GM20000 (cell line): ENCODE results near the gene UBQLNL.

ENCODE experiments used
- DNase-seq: peaks from one replicate; pipeline ENCODE4 v3.0.0; 2012; ENCODE audit warnings: low spot score
- TF ChIP-seq, protein P1 (sequence below): IDR thresholded peaks from 2 replicates; pipeline ENCODE4 v1.5.1; 2012; ENCODE audit warnings: mild to moderate bottlenecking, control low read depth; ENCODE audit errors: extremely low read depth, missing control alignments

UBQLNL gene, protein sequence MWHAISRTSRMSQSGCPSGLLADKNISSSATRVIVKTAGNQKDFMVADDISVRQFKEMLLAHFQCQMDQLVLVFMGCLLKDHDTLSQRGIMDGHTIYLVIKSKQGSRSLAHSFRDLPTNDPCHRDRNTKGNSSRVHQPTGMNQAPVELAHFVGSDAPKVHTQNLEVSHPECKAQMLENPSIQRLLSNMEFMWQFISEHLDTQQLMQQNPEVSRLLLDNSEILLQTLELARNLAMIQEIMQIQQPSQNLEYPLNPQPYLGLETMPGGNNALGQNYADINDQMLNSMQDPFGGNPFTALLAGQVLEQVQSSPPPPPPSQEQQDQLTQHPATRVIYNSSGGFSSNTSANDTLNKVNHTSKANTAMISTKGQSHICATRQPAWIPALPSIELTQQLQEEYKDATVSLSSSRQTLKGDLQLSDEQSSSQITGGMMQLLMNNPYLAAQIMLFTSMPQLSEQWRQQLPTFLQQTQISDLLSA

DNA sequence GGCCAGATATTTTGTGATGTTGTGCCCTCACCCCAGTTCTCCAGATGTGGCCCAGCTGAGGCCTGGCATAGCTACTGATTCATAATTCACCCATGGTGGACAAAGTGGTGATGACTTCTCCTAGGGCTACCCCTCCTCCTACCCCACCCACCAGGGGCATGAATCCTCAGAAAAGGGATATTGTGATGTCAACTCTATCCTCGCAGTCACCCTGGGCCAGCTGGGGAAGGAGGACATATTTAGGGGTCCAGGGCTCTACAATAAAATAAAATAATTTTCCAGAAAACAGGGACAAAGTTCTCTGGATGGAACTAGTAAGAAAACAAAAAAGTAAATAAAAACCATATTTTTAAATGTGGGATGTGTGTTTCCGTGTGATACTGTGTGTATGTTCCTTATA, at the start of gene UBQLNL:
UBQLNL (minus strand) TSS at position 101 of the 400 bp plus-strand sequence. CDS start 258 bp downstream, outside the sequence.
- no peak for DNase-seq
- TF ChIP-seq, protein P1, sequence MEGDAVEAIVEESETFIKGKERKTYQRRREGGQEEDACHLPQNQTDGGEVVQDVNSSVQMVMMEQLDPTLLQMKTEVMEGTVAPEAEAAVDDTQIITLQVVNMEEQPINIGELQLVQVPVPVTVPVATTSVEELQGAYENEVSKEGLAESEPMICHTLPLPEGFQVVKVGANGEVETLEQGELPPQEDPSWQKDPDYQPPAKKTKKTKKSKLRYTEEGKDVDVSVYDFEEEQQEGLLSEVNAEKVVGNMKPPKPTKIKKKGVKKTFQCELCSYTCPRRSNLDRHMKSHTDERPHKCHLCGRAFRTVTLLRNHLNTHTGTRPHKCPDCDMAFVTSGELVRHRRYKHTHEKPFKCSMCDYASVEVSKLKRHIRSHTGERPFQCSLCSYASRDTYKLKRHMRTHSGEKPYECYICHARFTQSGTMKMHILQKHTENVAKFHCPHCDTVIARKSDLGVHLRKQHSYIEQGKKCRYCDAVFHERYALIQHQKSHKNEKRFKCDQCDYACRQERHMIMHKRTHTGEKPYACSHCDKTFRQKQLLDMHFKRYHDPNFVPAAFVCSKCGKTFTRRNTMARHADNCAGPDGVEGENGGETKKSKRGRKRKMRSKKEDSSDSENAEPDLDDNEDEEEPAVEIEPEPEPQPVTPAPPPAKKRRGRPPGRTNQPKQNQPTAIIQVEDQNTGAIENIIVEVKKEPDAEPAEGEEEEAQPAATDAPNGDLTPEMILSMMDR = no peak

DNA sequence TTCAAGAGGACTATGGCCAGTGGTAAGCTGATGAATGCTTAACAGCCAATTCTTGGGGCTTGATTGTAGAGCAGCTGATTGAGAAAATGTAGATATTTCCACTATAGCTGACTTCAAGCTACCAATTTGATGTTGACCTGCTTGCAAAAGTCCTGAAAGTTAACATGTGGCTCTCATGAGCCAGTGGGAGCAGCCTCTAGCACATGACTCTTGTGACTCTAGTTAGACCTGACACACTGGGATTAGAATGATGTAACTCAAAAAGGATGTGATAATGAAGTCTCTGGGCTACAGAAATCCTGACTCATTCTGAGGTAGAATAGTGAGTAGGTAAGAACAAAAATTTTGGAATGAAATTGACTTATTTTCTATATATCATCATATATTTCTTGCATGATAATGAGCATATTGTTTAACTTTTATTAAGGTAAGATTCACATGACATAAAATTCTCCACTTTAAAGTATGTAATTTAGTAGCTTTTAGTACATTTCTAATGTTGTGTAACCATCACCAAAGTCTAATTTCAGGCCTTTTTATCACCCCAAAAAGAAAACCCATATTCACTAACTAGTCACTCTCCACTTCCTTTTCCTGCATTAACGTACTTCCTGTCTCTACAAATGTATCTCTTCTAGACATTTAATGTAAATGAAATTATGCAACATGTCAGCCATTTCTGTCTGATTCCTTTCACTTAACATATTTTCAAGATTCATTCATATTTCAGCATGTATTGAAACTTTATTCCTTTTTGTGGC, 47.9 kb upstream of the UBQLNL start:
- DNase-seq = no peak
- TF ChIP-seq, protein P1 = no peak

DNA sequence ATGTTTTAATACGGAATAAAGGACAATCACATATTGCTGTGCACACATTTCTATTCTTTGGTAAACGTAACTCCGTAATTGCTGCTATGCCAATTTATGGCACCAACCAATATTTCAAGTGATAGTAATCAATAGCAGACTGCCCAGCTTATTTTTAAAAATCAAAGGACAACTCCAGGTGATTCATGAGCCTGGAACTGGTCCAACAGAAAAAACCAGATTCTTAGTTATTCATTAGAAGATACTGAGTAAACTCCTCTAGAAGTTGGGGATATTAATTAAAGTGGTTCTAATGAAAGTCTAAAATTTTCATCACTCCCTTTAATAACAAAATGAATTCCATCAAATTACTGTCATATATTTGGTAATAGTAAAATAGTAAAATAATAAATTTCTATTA, 41.3 kb upstream of the UBQLNL start:
- TF ChIP-seq, protein P1 = no peak
- no peak for DNase-seq

DNA sequence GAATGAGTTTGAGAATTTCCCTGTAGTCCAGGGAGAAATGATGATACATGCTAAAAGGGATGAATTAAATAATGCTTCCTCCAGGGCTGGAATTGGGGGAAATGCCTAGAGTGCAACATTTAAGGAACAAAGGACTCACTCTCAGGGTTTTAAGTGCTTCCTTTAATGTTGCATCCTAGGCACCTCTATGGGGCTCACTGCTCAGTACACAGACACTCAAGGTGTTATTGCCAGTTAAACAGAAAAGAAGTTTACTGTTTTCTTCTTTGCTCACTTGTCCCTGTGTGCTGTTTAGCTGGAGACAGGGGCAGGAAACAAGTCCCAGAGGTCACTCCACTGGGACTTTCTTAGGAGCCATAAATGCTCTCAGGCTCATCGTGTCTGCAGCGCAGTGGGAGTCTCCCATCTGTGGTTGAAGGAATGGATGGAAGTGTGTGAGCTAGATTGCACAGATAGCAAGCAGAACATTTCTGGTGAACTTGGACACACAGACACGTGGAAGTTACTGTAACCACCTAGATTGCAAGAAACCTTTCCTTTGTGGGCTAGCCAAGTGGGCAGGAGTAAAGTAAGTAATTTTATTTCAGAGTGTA, 40.2 kb upstream of the UBQLNL start:
- no peak for DNase-seq
- TF ChIP-seq, protein P1 = no peak

DNA sequence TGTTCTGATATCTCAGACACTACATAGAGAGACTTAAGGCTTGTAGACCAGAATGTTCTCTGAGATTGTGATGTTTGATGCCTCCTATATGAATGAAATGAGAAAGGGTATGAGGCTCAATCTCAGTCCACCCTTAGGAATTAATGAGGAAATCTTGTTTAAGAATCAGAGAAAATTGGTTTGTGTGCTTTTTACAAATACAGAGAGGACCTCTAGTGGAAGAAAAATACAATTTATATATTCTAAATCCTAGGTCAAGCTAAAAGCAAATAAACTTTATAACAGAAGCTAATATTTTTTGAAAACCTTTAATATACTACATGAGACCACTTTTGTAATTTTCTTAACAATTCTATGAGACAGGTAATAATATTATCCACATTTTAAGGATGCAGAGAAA, 36.8 kb upstream of the UBQLNL start:
- no peak for DNase-seq

DNA sequence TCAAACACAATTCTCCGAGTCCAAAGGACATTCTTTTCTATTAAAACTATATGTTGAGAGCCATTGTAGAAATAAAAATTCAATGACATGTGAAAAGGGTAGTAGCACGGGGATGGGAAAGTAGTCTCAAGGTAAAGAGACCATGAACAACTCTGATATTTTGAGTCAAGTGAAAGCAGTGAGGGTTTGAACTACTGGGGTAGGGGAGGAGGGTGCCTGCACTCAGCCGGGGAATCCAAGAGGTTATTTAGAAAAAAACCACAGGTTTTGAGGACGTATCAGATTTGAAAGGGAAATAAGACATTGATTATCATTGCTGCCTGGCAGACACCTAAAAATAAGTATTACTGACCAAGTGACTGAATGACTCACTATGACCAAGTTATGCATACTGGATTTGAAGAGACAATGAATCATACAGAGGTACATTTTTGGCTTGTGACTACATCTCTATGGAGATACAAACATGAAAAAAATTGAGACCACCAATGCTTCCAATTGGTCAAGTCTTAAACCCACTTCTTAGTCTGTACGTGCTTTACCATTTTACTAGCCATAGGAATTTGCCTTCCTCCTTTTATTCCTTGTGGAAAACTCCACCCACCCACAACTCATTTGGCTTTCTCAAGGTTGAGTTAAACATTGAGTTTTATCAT, 34.1 kb upstream of the UBQLNL start:
- DNase-seq = no peak
- TF ChIP-seq, protein P1 = no peak

More for the DNA sequence above, 36.8 kb upstream of the UBQLNL start:
- TF ChIP-seq, protein P1 = no peak

DNA sequence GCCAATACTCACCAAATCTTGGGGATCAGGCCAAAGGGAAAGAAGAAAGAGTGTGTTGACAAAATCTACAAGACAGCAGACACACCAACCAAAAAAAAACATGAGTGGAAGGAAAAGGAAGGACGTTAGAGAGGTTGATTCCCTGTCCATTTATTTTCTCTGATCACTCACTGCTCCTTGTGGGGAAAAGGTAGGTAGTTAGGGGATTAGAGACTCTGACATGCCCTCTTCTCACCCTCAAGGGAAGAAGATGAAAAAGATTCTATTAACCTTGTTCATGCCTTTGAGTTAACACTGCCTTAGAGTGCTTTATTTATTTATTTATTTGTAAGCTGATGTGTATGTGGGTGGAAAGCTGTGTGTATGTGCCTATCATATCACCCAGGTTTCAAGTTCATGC, 31.9 kb upstream of the UBQLNL start, which contains the start of gene OR52H1:
OR52H1 (minus strand) TSS at position 101 of the 400 bp plus-strand sequence. CDS start 3,035 bp downstream, outside the sequence.
- TF ChIP-seq, protein P1 = no peak
- no peak for DNase-seq
